ENCODE data around the gene CDC42BPB.

- TF ChIP-seq NR2C2 (CRISPR knock-in tag; IDR thresholded peaks at IDR 0.05) (no peak), CTCF (IDR thresholded peaks at IDR 0.05) (no peak), AFF4 (CRISPR knock-in tag; IDR thresholded peaks at IDR 0.05; ENCODE audit: borderline replicate concordance) (no peak), ZNF219 (CRISPR knock-in tag; IDR thresholded peaks at IDR 0.05; ENCODE audit: borderline replicate concordance) (no peak), SP1 (CRISPR knock-in tag; conservative IDR thresholded peaks at IDR 0.05) (no peak), TEAD4 (CRISPR knock-in tag; IDR thresholded peaks at IDR 0.05) (no peak), GABPB1 (CRISPR knock-in tag; IDR thresholded peaks at IDR 0.05) (no peak), MAX (CRISPR knock-in tag; IDR thresholded peaks at IDR 0.05) (no peak), ZNF263 (CRISPR knock-in tag; IDR thresholded peaks at IDR 0.05; ENCODE audit: low read depth) (no peak), MYBL2 (CRISPR knock-in tag; IDR thresholded peaks at IDR 0.05) (no peak), ZNF121 (CRISPR knock-in tag; IDR thresholded peaks at IDR 0.05) (no peak)
- TF ChIP-seq, protein P1, sequence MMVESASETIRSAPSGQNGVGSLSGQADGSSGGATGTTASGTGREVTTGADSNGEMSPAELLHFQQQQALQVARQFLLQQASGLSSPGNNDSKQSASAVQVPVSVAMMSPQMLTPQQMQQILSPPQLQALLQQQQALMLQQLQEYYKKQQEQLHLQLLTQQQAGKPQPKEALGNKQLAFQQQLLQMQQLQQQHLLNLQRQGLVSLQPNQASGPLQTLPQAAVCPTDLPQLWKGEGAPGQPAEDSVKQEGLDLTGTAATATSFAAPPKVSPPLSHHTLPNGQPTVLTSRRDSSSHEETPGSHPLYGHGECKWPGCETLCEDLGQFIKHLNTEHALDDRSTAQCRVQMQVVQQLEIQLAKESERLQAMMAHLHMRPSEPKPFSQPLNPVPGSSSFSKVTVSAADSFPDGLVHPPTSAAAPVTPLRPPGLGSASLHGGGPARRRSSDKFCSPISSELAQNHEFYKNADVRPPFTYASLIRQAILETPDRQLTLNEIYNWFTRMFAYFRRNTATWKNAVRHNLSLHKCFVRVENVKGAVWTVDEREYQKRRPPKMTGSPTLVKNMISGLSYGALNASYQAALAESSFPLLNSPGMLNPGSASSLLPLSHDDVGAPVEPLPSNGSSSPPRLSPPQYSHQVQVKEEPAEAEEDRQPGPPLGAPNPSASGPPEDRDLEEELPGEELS (CRISPR knock-in tag; IDR thresholded peaks at IDR 0.05): no peak
- TF ChIP-seq, protein P2, sequence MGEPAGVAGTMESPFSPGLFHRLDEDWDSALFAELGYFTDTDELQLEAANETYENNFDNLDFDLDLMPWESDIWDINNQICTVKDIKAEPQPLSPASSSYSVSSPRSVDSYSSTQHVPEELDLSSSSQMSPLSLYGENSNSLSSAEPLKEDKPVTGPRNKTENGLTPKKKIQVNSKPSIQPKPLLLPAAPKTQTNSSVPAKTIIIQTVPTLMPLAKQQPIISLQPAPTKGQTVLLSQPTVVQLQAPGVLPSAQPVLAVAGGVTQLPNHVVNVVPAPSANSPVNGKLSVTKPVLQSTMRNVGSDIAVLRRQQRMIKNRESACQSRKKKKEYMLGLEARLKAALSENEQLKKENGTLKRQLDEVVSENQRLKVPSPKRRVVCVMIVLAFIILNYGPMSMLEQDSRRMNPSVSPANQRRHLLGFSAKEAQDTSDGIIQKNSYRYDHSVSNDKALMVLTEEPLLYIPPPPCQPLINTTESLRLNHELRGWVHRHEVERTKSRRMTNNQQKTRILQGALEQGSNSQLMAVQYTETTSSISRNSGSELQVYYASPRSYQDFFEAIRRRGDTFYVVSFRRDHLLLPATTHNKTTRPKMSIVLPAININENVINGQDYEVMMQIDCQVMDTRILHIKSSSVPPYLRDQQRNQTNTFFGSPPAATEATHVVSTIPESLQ (CRISPR knock-in tag; IDR thresholded peaks at IDR 0.05): no peak
- TF ChIP-seq, protein P3, sequence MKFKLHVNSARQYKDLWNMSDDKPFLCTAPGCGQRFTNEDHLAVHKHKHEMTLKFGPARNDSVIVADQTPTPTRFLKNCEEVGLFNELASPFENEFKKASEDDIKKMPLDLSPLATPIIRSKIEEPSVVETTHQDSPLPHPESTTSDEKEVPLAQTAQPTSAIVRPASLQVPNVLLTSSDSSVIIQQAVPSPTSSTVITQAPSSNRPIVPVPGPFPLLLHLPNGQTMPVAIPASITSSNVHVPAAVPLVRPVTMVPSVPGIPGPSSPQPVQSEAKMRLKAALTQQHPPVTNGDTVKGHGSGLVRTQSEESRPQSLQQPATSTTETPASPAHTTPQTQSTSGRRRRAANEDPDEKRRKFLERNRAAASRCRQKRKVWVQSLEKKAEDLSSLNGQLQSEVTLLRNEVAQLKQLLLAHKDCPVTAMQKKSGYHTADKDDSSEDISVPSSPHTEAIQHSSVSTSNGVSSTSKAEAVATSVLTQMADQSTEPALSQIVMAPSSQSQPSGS (CRISPR knock-in tag; IDR thresholded peaks at IDR 0.05; ENCODE audit: borderline replicate concordance, low read depth): no peak
Measured at GRCh38 chr14:102888748-102889147, 168.6 kb downstream of the CDC42BPB start.

Measured in WTC11 (cell line).